ENCODE results near the gene ARID3A. TPM values are rescaled to one million over a fixed set of nuclear protein-coding genes. Genes with fewer than 3 reads are reported as not detected.

ARID3A gene
- total RNA-seq, 1 donor from 2014 or later = 4.8 TPM

GRCh38 chr19:925087-925525 lies 729 bp upstream of the ARID3A start:
- Histone ChIP-seq H3K9me3 (replicated peaks) (no peaks in the 10 kb centered on the region), H3K4me3 (peak overlapping the region; percentile 91), H3K27me3 (ENCODE audit: low read depth) (peaks cover 14% of the 10 kb centered on the region), H3K4me1 (peaks cover 63% of the 10 kb centered on the region), H3K36me3 (peaks cover 7% of the 10 kb centered on the region), H3K27ac (replicated peaks) (peak overlapping the region; percentile 88)
- no peak for TF ChIP-seq CTCF (IDR thresholded peaks at IDR 0.05; ENCODE audit: borderline replicate concordance)
- DNase-seq = peak; percentile 46
- intact Hi-C loops (cut with micrococcal nuclease) = loop anchor here (10.0 kb wide), 1 partner anchor 160 kb away; no protein-coding TSS in a partner anchor

- intact Hi-C loops (cut with micrococcal nuclease) = loop anchor here (10.0 kb wide), 1 partner anchor 161 kb away; no protein-coding TSS in a partner anchor
- Histone ChIP-seq H3K4me3 (peak overlapping the region; percentile 91), H3K27me3 (ENCODE audit: low read depth) (peaks cover 3% of the 10 kb centered on the region), H3K4me1 (peaks cover 51% of the 10 kb centered on the region), H3K9me3 (replicated peaks) (no peaks in the 10 kb centered on the region), H3K27ac (replicated peaks) (peak overlapping the region; percentile 88), H3K36me3 (peaks cover 7% of the 10 kb centered on the region)
- DNase-seq = no peak
- no peak for TF ChIP-seq CTCF (IDR thresholded peaks at IDR 0.05; ENCODE audit: borderline replicate concordance)
These were observed 421 bp downstream of the ARID3A start for GRCh38 chr19:926323-926588.

GRCh38 chr19:926589-927350 lies 935 bp downstream of the ARID3A start:
- H3K27ac ChIP-seq (replicated peaks) = peak overlapping the region; percentile 88
- no peak for TF ChIP-seq CTCF (IDR thresholded peaks at IDR 0.05; ENCODE audit: borderline replicate concordance)
- DNase-seq = peak; percentile 70
- intact Hi-C loops (cut with micrococcal nuclease) = loop anchor here (10.0 kb wide), 1 partner anchor 162 kb away; no protein-coding TSS in a partner anchor
- no peaks in the 10 kb centered on the region for H3K9me3 ChIP-seq (replicated peaks)
- peaks cover 7% of the 10 kb centered on the region for H3K36me3 ChIP-seq
- H3K4me3 ChIP-seq = peak overlapping the region; percentile 91
- H3K4me1 ChIP-seq = peaks cover 49% of the 10 kb centered on the region
- no peaks in the 10 kb centered on the region for H3K27me3 ChIP-seq (ENCODE audit: low read depth)

DNA sequence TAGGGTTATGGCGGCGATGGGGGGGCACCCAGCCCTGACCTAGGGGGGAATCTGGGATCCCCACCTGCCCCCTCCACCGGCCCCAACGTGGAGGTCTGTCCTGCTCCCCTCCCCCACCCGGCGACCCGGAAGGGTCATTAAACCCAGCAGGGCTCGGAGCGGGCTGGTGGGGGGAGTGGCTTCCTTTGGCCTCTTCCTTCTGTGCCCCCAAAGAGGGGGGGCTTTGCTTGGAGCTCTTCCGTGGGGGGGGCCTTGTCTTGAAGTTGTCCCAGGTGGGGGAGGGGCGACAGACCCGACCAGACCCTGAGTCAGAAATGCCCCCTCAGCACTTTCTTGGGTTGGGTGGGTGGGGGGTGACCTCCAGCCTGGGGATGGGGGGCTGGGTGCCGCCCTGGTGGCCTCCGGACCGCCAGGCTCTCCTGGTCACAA lies 1.5 kb downstream of the ARID3A start:
- Histone ChIP-seq H3K36me3 (peaks cover 7% of the 10 kb centered on the region), H3K27me3 (ENCODE audit: low read depth) (no peaks in the 10 kb centered on the region), H3K27ac (replicated peaks) (peak overlapping the region; percentile 88), H3K9me3 (replicated peaks) (no peaks in the 10 kb centered on the region), H3K4me1 (peaks cover 54% of the 10 kb centered on the region), H3K4me3 (peak overlapping the region; percentile 91)
- no peak for TF ChIP-seq CTCF (IDR thresholded peaks at IDR 0.05; ENCODE audit: borderline replicate concordance)
- DNase-seq = no peak
- intact Hi-C loops (cut with micrococcal nuclease) = loop anchor here (10.0 kb wide), 1 partner anchor 163 kb away; no protein-coding TSS in a partner anchor

DNA sequence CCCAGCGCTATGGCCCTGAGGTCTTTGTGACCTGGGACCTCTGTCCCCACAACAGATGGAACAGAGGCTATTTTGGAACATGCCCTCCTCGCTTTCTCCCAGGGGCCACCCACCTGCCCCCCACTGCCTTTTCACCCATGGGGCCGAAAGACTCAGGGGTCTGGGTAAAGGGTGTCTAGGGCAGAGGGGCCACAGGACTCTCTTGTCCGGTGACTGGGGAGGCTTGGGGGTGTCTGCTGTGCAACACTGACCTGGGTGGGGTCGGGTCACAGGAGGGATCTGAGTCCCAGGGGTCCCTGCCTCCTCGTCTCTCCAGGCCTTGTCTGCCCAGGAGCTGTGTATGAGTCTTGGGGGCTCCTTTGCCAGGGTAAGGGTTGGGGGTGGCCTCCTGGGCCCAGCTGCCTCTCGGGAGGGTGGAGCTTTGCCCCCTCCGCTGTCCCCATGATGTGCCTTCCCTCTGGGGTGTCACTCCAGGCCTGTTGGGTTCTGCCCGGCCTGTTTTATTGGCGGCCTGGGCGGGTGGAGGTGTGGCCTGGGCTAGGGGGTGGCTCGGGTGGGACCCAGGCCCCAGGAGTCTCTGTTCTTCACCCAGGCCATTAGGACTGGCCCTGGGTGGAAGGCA lies 2.1 kb downstream of the ARID3A start:
- H3K9me3 ChIP-seq (replicated peaks) = no peaks in the 10 kb centered on the region
- DNase-seq = no peak
- peaks cover 7% of the 10 kb centered on the region for H3K36me3 ChIP-seq
- H3K4me3 ChIP-seq = peak overlapping the region; percentile 91
- peaks cover 59% of the 10 kb centered on the region for H3K4me1 ChIP-seq
- intact Hi-C loops (cut with micrococcal nuclease) = loop anchor here (10.0 kb wide), 1 partner anchor 163 kb away; no protein-coding TSS in a partner anchor
- no peak for TF ChIP-seq CTCF (IDR thresholded peaks at IDR 0.05; ENCODE audit: borderline replicate concordance)
- no peaks in the 10 kb centered on the region for H3K27me3 ChIP-seq (ENCODE audit: low read depth)
- peak overlapping the region; percentile 88 for H3K27ac ChIP-seq (replicated peaks)

Measured in left ventricle myocardium inferior (tissue), 1 donor.